Neural progenitor cell (in vitro differentiated cells): ENCODE results near the gene FAAP24. TPM values are rescaled to one million over a fixed set of nuclear protein-coding genes. Genes with fewer than 3 reads are reported as not detected.
"Not testable (repeated sequence)": the region's sequence is repeated elsewhere in the genome, so short reads cannot be mapped to it uniquely, and the experiment has no call there.

Experiments used
- DNase-seq: peaks from one replicate; pipeline ENCODE4 v3.0.0-alpha.2; 2016; ENCODE audit warnings: low spot score
- H2AFZ ChIP-seq: fragments of 200-600 bp; sonication (generic); replicated peaks from 2 replicates; pipeline ENCODE4 v1.6.1; 2016; ENCODE audit warnings: antibody characterized with exemption
- H3F3A ChIP-seq: fragments of 200-600 bp; sonication (generic); 2 replicates; pipeline ENCODE4 v1.6.1; 2016; ENCODE audit warnings: antibody characterized with exemption, low read depth
- H3K27ac ChIP-seq: fragments of 200-600 bp; sonication (generic); 2 replicates; pipeline ENCODE4 v1.5.1; 2016; ENCODE audit warnings: mild to moderate bottlenecking
- H3K27me3 ChIP-seq: fragments of 200-600 bp; sonication (generic); 2 replicates; pipeline ENCODE4 v1.6.1; 2016; ENCODE audit warnings: mild to moderate bottlenecking, moderate library complexity
- H3K36me3 ChIP-seq: fragments of 200-600 bp; sonication (generic); 2 replicates; pipeline ENCODE4 v1.5.1; 2016
- H3K4me1 ChIP-seq: fragments of 200-600 bp; sonication (generic); 2 replicates; pipeline ENCODE4 v1.6.1; 2016; ENCODE audit warnings: mixed run types
- H3K4me2 ChIP-seq: fragments of 200-600 bp; sonication (generic); 2 replicates; pipeline ENCODE4 v1.6.1; 2016
- H3K4me3 ChIP-seq: fragments of 200-600 bp; sonication (generic); 2 replicates; pipeline ENCODE4 v1.5.1; 2016
- H3K79me2 ChIP-seq: fragments of 200-600 bp; sonication (generic); 2 replicates; pipeline ENCODE4 v1.6.1; 2016; ENCODE audit warnings: low read depth
- H3K9ac ChIP-seq: fragments of 200-600 bp; sonication (generic); 2 replicates; pipeline ENCODE4 v1.6.1; 2016
- H3K9me3 ChIP-seq: fragments of 200-600 bp; sonication (generic); 2 replicates; pipeline ENCODE4 v1.5.1; 2016; ENCODE audit warnings: low read depth
- H4K20me1 ChIP-seq: fragments of 200-600 bp; sonication (generic); 2 replicates; pipeline ENCODE4 v1.6.1; 2016; ENCODE audit warnings: low read depth
- H3K27ac Mint-ChIP-seq: 3 replicates; pipeline ENCODE4 v1.8.0; 2021; ENCODE audit warnings: mixed read lengths
- H3K27me3 Mint-ChIP-seq: 2 replicates; pipeline ENCODE4 v1.8.0; 2022; ENCODE audit warnings: low read depth, mild to moderate bottlenecking, inconsistent platforms, moderate library complexity, mixed read lengths; ENCODE audit not compliant: insufficient read depth
- H3K36me3 Mint-ChIP-seq: 3 replicates; pipeline ENCODE4 v1.8.0; 2021; ENCODE audit warnings: mixed read lengths
- H3K4me1 Mint-ChIP-seq: 3 replicates; pipeline ENCODE4 v1.8.0; 2021; ENCODE audit warnings: mixed read lengths
- H3K4me3 Mint-ChIP-seq: 3 replicates; pipeline ENCODE4 v1.8.0; 2021; ENCODE audit warnings: mild to moderate bottlenecking, moderate library complexity, mixed read lengths
- H3K9me3 Mint-ChIP-seq: 3 replicates; pipeline ENCODE4 v1.8.0; 2020; ENCODE audit warnings: mixed read lengths
- EZH2 ChIP-seq: fragments of 200-600 bp; sonication (generic); IDR thresholded peaks from 2 replicates; pipeline ENCODE4 v1.6.1; 2017; ENCODE audit warnings: antibody characterized with exemption, mild to moderate bottlenecking, moderate library complexity
- EZH2phosphoT487 ChIP-seq: fragments of 200-600 bp; sonication (generic); IDR thresholded peaks from 2 replicates; pipeline ENCODE4 v1.6.1; 2017; ENCODE audit warnings: antibody characterized with exemption
- total RNA-seq: library from RNA; depleted of rRNA; stranded (reverse); fragments of >200 nt; gene quantifications from 2 replicates; pipeline ENCODE4 v1.2.3, GENCODE V29; 2015; ENCODE audit warnings: low replicate concordance
- TF ChIP-seq, protein P1 (sequence below): fragments of 200-600 bp; sonication (generic); IDR thresholded peaks from 2 replicates; pipeline ENCODE4 v1.5.1; 2017; ENCODE audit warnings: antibody characterized with exemption, mild to moderate bottlenecking

Gene FAAP24
- total RNA-seq, 1 donor from 2014 or later = 2.7 TPM

- H3K4me3 Mint-ChIP-seq = no peak overlapping the region
- no peak overlapping the region for H3K27ac Mint-ChIP-seq
- Histone ChIP-seq H3K9ac (no peak overlapping the region), H3K27me3 (no peaks in the 10 kb centered on the region), H3K4me2 (no peak overlapping the region), H3F3A (peaks cover 21% of the 10 kb centered on the region), H3K4me1 (peaks cover 15% of the 10 kb centered on the region), H3K27ac (no peak overlapping the region), H2AFZ (no peak overlapping the region), H3K4me3 (no peak overlapping the region), H3K79me2 (peaks cover 21% of the 10 kb centered on the region), H4K20me1 (peaks cover 4% of the 10 kb centered on the region), H3K9me3 (no peaks in the 10 kb centered on the region), H3K36me3 (no peaks in the 10 kb centered on the region)
- H3K4me1 Mint-ChIP-seq = peaks cover 5% of the 10 kb centered on the region
- H3K36me3 Mint-ChIP-seq = peaks cover 6% of the 10 kb centered on the region
- no peak for DNase-seq
- peaks cover 8% of the 10 kb centered on the region for H3K9me3 Mint-ChIP-seq
- TF ChIP-seq, protein P1, sequence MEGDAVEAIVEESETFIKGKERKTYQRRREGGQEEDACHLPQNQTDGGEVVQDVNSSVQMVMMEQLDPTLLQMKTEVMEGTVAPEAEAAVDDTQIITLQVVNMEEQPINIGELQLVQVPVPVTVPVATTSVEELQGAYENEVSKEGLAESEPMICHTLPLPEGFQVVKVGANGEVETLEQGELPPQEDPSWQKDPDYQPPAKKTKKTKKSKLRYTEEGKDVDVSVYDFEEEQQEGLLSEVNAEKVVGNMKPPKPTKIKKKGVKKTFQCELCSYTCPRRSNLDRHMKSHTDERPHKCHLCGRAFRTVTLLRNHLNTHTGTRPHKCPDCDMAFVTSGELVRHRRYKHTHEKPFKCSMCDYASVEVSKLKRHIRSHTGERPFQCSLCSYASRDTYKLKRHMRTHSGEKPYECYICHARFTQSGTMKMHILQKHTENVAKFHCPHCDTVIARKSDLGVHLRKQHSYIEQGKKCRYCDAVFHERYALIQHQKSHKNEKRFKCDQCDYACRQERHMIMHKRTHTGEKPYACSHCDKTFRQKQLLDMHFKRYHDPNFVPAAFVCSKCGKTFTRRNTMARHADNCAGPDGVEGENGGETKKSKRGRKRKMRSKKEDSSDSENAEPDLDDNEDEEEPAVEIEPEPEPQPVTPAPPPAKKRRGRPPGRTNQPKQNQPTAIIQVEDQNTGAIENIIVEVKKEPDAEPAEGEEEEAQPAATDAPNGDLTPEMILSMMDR = no peak
- TF ChIP-seq EZH2 (no peak), EZH2phosphoT487 (no peak)
- no peaks in the 10 kb centered on the region for H3K27me3 Mint-ChIP-seq
These were observed 52.4 kb downstream of the FAAP24 start for GRCh38 chr19:33024398-33024797.

DNA sequence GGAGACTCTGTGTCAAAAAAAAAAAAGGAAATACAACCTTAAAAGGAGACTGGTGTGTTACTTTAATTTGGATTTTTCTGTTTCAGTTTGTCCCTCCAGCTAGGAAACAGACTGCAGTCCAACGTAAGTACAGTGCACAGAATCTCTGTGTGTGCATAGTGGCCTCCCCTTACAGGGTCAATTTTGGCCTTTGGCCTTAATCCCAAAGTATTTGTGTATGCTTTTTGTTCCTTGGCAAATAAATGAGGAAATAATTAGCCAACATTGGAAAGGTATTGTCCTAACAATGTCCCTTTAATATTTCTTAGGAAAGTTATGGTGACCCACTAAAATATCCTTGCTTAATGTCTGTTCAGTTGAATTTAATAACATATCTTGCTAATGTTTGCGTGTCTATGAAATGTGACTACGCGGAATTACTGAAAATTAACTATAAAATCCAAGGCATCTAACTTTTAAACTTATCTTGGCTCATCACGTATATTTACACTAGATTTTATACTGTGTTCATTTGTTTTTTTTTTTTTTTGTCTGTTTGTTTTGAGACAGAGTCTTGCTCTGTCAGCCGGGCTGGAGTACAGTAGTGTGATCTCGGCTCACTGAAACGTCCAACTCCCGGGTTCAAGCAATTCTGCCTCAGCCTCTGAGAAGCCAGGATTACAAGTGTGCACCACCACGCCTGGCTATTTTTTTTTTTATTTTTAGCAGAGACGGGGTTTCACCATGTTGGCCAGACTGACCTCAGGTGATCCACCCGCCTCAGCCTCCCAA is 53.6 kb downstream of the FAAP24 start:
- H3K36me3 Mint-ChIP-seq, H3K4me3 ChIP-seq: not testable (repeated sequence)
- peaks cover 21% of the 10 kb centered on the region for H3F3A ChIP-seq

DNA sequence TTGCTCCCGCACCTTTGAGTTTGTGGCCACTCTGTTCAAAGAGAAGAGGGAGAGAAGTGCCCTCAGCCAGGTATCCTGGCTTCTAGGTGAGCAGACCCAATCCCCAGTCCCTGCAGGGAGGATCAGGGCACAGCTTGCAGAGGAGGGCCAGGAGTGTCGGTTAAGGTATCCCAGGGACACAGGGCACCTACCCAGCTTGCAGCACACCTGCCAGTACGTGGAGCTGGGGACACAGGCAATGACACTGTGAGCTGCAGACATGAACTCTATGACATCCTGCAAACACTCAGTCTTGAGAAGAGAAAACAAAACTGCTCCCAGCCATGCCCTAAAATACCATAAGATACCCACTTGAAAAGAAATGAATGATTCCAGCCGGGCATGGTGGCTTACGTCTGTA is 54.6 kb downstream of the FAAP24 start:
- not testable (repeated sequence) for H3K9me3 ChIP-seq, H3K27ac Mint-ChIP-seq, H3K36me3 ChIP-seq, H3K4me3 ChIP-seq, H3K27me3 Mint-ChIP-seq, DNase-seq, H3K9ac ChIP-seq, H3K27ac ChIP-seq, H3K4me2 ChIP-seq, H3K4me1 Mint-ChIP-seq, H4K20me1 ChIP-seq, H3K4me3 Mint-ChIP-seq, H3K36me3 Mint-ChIP-seq, H2AFZ ChIP-seq, H3K27me3 ChIP-seq
- peaks cover 20% of the 10 kb centered on the region for H3K9me3 Mint-ChIP-seq
- H3K79me2 ChIP-seq = peaks cover 43% of the 10 kb centered on the region
- peaks cover 21% of the 10 kb centered on the region for H3F3A ChIP-seq
- H3K4me1 ChIP-seq = peaks cover 15% of the 10 kb centered on the region

More for the DNA sequence above, 53.6 kb downstream of the FAAP24 start:
- H3K9me3 Mint-ChIP-seq = peaks cover 19% of the 10 kb centered on the region
- peaks cover 34% of the 10 kb centered on the region for H3K79me2 ChIP-seq
- not testable (repeated sequence) for DNase-seq, H2AFZ ChIP-seq, H3K4me3 Mint-ChIP-seq, H3K27ac Mint-ChIP-seq, H4K20me1 ChIP-seq, H3K27me3 ChIP-seq, H3K36me3 ChIP-seq, H3K4me1 Mint-ChIP-seq, H3K27me3 Mint-ChIP-seq, H3K9me3 ChIP-seq, H3K27ac ChIP-seq, H3K4me2 ChIP-seq, H3K9ac ChIP-seq
- H3K4me1 ChIP-seq = peaks cover 15% of the 10 kb centered on the region

Other genes starting within 250 kb of the FAAP24 start
- not detected in 2 replicates for gene SLC7A9, start 102.5 kb upstream of the FAAP24 start, total RNA-seq
- gene CEP89, start 284 bp upstream of the FAAP24 start, total RNA-seq = 22.0 and 26.1 TPM in 2 replicates
- gene RHPN2, start 92.6 kb downstream of the FAAP24 start, total RNA-seq = 27.0 and 28.0 TPM in 2 replicates
- gene GPATCH1, start 108.9 kb downstream of the FAAP24 start, total RNA-seq = 6.4 and 7.0 TPM in 2 replicates
- not detected in 2 replicates for gene WDR88, start 159.9 kb downstream of the FAAP24 start, total RNA-seq
- 7.5 and 40.0 TPM in 2 replicates for gene LRP3, start 222.1 kb downstream of the FAAP24 start, total RNA-seq